22Rv1 (cell line): ENCODE results near the gene ARID1B.

Source experiments
- CTCF ChIP-seq: fragments of 450-650 bp; IDR thresholded peaks from 2 replicates; pipeline ENCODE4 v1.5.1; 2017; ENCODE audit warnings: mild to moderate bottlenecking
- ZFX ChIP-seq: fragments of 450-650 bp; IDR thresholded peaks from 2 replicates; pipeline ENCODE4 v1.6.1; 2017; ENCODE audit warnings: antibody characterized with exemption, borderline replicate concordance

- TF ChIP-seq CTCF (no peak), ZFX (no peak)
Observed at GRCh38 chr6:157235600-157236039, 458.4 kb downstream of the ARID1B start.
